Mesendoderm (in vitro differentiated cells): ENCODE results near the gene EPN1.
"Not testable (repeated sequence)": the region's sequence is repeated elsewhere in the genome, so short reads cannot be mapped to it uniquely, and the experiment has no call there.

Experiments used
- DNase-seq: peaks from one replicate; pipeline ENCODE4 v3.0.0; 2013
- H2AK5ac ChIP-seq: 2 replicates; pipeline ENCODE4 v1.6.1; 2013; ENCODE audit warnings: low read length, inconsistent platforms
- H2BK120ac ChIP-seq: 2 replicates; pipeline ENCODE4 v1.6.1; 2013; ENCODE audit warnings: low read depth, mild to moderate bottlenecking, low read length, moderate library complexity, mixed read lengths
- H2BK15ac ChIP-seq: replicated peaks from 2 replicates; pipeline ENCODE4 v1.6.1; 2013; ENCODE audit warnings: low read depth, mild to moderate bottlenecking, moderate library complexity
- H2BK5ac ChIP-seq: 2 replicates; pipeline ENCODE4 v1.6.1; 2013; ENCODE audit warnings: low read length, inconsistent platforms
- H3K18ac ChIP-seq: 2 replicates; pipeline ENCODE4 v1.6.1; 2013; ENCODE audit warnings: mild to moderate bottlenecking, low read length, mixed read lengths
- H3K23ac ChIP-seq: one replicate; pipeline ENCODE4 v1.6.1; 2013; ENCODE audit warnings: low read length
- H3K27ac ChIP-seq: 2 replicates; pipeline ENCODE4 v1.5.1; 2013; ENCODE audit warnings: low read depth, mild to moderate bottlenecking, inconsistent platforms, low read length, moderate library complexity
- H3K27me3 ChIP-seq: 2 replicates; pipeline ENCODE4 v1.6.1; 2013; ENCODE audit warnings: low read length, control low read depth, mild to moderate bottlenecking, inconsistent platforms; ENCODE audit not compliant: insufficient read depth, poor library complexity
- H3K36me3 ChIP-seq: 2 replicates; pipeline ENCODE4 v1.6.1; 2013; ENCODE audit warnings: low read length, inconsistent platforms; ENCODE audit not compliant: control insufficient read depth, insufficient read depth
- H3K4ac ChIP-seq: one replicate; pipeline ENCODE4 v1.6.1; 2013; ENCODE audit warnings: low read depth, mild to moderate bottlenecking, low read length, moderate library complexity
- H3K4me1 ChIP-seq: 2 replicates; pipeline ENCODE4 v1.6.1; 2013; ENCODE audit warnings: low read depth, low read length, inconsistent platforms; ENCODE audit not compliant: control insufficient read depth
- H3K4me2 ChIP-seq: 2 replicates; pipeline ENCODE4 v1.6.1; 2013; ENCODE audit warnings: low read length
- H3K4me3 ChIP-seq: 2 replicates; pipeline ENCODE4 v1.5.1; 2013; ENCODE audit warnings: mild to moderate bottlenecking, low read length
- H3K56ac ChIP-seq: one replicate; pipeline ENCODE4 v1.6.1; 2013; ENCODE audit warnings: low read length
- H3K79me1 ChIP-seq: 2 replicates; pipeline ENCODE4 v1.6.1; 2013; ENCODE audit warnings: low read length, inconsistent platforms
- H3K79me2 ChIP-seq: 2 replicates; pipeline ENCODE4 v1.6.1; 2013; ENCODE audit warnings: mild to moderate bottlenecking, low read length; ENCODE audit not compliant: control insufficient read depth, insufficient read depth
- H3K9ac ChIP-seq: 2 replicates; pipeline ENCODE4 v1.6.1; 2013; ENCODE audit warnings: low read length, inconsistent platforms
- H4K5ac ChIP-seq: one replicate; pipeline ENCODE4 v1.6.1; 2013; ENCODE audit warnings: low read length
- H4K8ac ChIP-seq: one replicate; pipeline ENCODE4 v1.6.1; 2013; ENCODE audit warnings: low read depth, mild to moderate bottlenecking, control low read depth, low read length, moderate library complexity
- WGBS: extraction: QIAGEN DNeasy Blood & Tissue Kit; methylation state at CpG from one replicate; pipeline ENCODE4 v1.1.7; 2013; ENCODE audit warnings: low lambda C conversion rate, missing lambda C conversion rate; ENCODE audit not compliant: insufficient coverage; ENCODE audit errors: extremely low coverage; 5-methylcytosine and 5-hydroxymethylcytosine counted together

EPN1 gene

GRCh38 chr19:55716531-55716930 lies 41.5 kb downstream of the EPN1 start:
- Histone ChIP-seq H3K79me2 (no peaks in the 10 kb centered on the region), H4K5ac (no peak overlapping the region)
- no CpG with 5 or more reads among the region's 15 CpGs for WGBS

GRCh38 chr19:55717251-55717650 lies 42.2 kb downstream of the EPN1 start:
- Histone ChIP-seq H3K79me1 (no peaks in the 10 kb centered on the region), H2BK5ac (no peak overlapping the region), H3K27ac (no peak overlapping the region), H3K9ac (no peak overlapping the region), H3K4ac (no peak overlapping the region), H3K23ac (no peak overlapping the region), H3K36me3 (no peaks in the 10 kb centered on the region), H3K4me2 (no peak overlapping the region), H4K8ac (no peak overlapping the region), H3K4me3 (no peak overlapping the region), H2AK5ac (no peak overlapping the region), H3K79me2 (no peaks in the 10 kb centered on the region), H3K56ac (no peak overlapping the region), H3K27me3 (no peaks in the 10 kb centered on the region), H3K4me1 (no peaks in the 10 kb centered on the region), H2BK15ac (no peak overlapping the region), H2BK120ac (no peak overlapping the region), H3K18ac (no peak overlapping the region), H4K5ac (no peak overlapping the region)
- DNase-seq, result no peak
- no CpG with 5 or more reads among the region's 11 CpGs for WGBS

More at GRCh38 chr19:55716531-55716930, 41.5 kb downstream of the EPN1 start:
- no peak for DNase-seq
- Histone ChIP-seq H3K27me3 (no peaks in the 10 kb centered on the region), H3K56ac (no peak overlapping the region), H2AK5ac (no peak overlapping the region), H4K8ac (no peak overlapping the region), H2BK15ac (no peak overlapping the region), H3K23ac (no peak overlapping the region), H3K27ac (no peak overlapping the region), H3K36me3 (no peaks in the 10 kb centered on the region), H3K9ac (no peak overlapping the region), H2BK5ac (no peak overlapping the region), H3K4ac (no peak overlapping the region), H3K4me3 (no peak overlapping the region), H3K18ac (no peak overlapping the region), H3K4me1 (no peaks in the 10 kb centered on the region), H2BK120ac (no peak overlapping the region), H3K79me1 (no peaks in the 10 kb centered on the region), H3K4me2 (no peak overlapping the region)

- H3K4me1 ChIP-seq, H3K79me2 ChIP-seq, H3K4ac ChIP-seq, H2BK120ac ChIP-seq, H3K4me2 ChIP-seq, H3K18ac ChIP-seq, DNase-seq, H3K79me1 ChIP-seq, H3K23ac ChIP-seq, H2AK5ac ChIP-seq, H4K5ac ChIP-seq, H3K4me3 ChIP-seq, H3K27me3 ChIP-seq, H3K9ac ChIP-seq, H2BK5ac ChIP-seq, H3K27ac ChIP-seq, H3K56ac ChIP-seq, H2BK15ac ChIP-seq, H4K8ac ChIP-seq, H3K36me3 ChIP-seq: not testable (repeated sequence)
- no CpG with 5 or more reads among the region's 13 CpGs for WGBS
These were observed 43.1 kb downstream of the EPN1 start for GRCh38 chr19:55717879-55718711.

- Histone ChIP-seq H2BK15ac (no peak overlapping the region), H3K27me3 (no peaks in the 10 kb centered on the region), H3K4me3 (no peak overlapping the region), H3K79me1 (no peaks in the 10 kb centered on the region), H3K4me1 (no peaks in the 10 kb centered on the region), H3K9ac (no peak overlapping the region), H4K8ac (no peak overlapping the region), H3K18ac (no peak overlapping the region), H3K27ac (no peak overlapping the region), H4K5ac (no peak overlapping the region), H2AK5ac (no peak overlapping the region), H2BK120ac (no peak overlapping the region), H3K79me2 (no peaks in the 10 kb centered on the region), H3K4ac (no peak overlapping the region), H3K56ac (no peak overlapping the region), H2BK5ac (no peak overlapping the region), H3K36me3 (no peaks in the 10 kb centered on the region), H3K23ac (no peak overlapping the region), H3K4me2 (no peak overlapping the region)
- no peak for DNase-seq
- no CpG with 5 or more reads among the region's 5 CpGs for WGBS
These were observed 45.3 kb downstream of the EPN1 start for GRCh38 chr19:55720214-55720746.

GRCh38 chr19:55720801-55721200 lies 45.8 kb downstream of the EPN1 start:
- Histone ChIP-seq H3K4ac (no peak overlapping the region), H3K4me2 (no peak overlapping the region), H3K27ac (no peak overlapping the region), H3K9ac (no peak overlapping the region), H4K5ac (no peak overlapping the region), H2AK5ac (no peak overlapping the region), H3K27me3 (no peaks in the 10 kb centered on the region), H3K18ac (no peak overlapping the region), H3K23ac (no peak overlapping the region), H3K56ac (no peak overlapping the region), H2BK15ac (no peak overlapping the region), H4K8ac (no peak overlapping the region), H3K4me1 (no peaks in the 10 kb centered on the region), H2BK5ac (no peak overlapping the region), H3K79me2 (no peaks in the 10 kb centered on the region), H3K36me3 (no peaks in the 10 kb centered on the region), H3K79me1 (no peaks in the 10 kb centered on the region), H3K4me3 (no peak overlapping the region), H2BK120ac (no peak overlapping the region)
- no CpG with 5 or more reads among the region's 3 CpGs for WGBS
- DNase-seq, result no peak
